H9 (cell line): Measurements from ENCODE around the gene VPS33A. TPM values are rescaled to one million over a fixed set of nuclear protein-coding genes. Genes with fewer than 3 reads are reported as not detected.
"Not testable (repeated sequence)": the region's sequence is repeated elsewhere in the genome, so short reads cannot be mapped to it uniquely, and the experiment has no call there.

Experiments used
- DNase-seq: peaks from one replicate; pipeline ENCODE4 v3.0.0-alpha.2; 2017
- H2AFZ ChIP-seq: one replicate; pipeline ENCODE4 v1.6.1; 2013; ENCODE audit warnings: mild to moderate bottlenecking, low read length, control low read depth, moderate library complexity
- H2AK5ac ChIP-seq: 2 replicates; pipeline ENCODE4 v1.6.1; 2013; ENCODE audit warnings: low read length, control low read depth, mixed read lengths; ENCODE audit not compliant: insufficient read length
- H2BK120ac ChIP-seq: one replicate; pipeline ENCODE4 v1.6.1; 2013; ENCODE audit warnings: low read depth, mild to moderate bottlenecking, low read length, control low read depth, inconsistent platforms; ENCODE audit not compliant: poor library complexity, severe bottlenecking
- H2BK12ac ChIP-seq: 2 replicates; pipeline ENCODE4 v1.6.1; 2013; ENCODE audit warnings: low read length, control low read depth, mixed read lengths, low read depth; ENCODE audit not compliant: insufficient read length
- H2BK15ac ChIP-seq: 2 replicates; pipeline ENCODE4 v1.6.1; 2013; ENCODE audit warnings: low read depth, low read length, control low read depth
- H2BK20ac ChIP-seq: one replicate; pipeline ENCODE4 v1.6.1; 2013; ENCODE audit warnings: low read depth, mild to moderate bottlenecking, low read length, control low read depth, inconsistent platforms; ENCODE audit not compliant: poor library complexity, severe bottlenecking
- H2BK5ac ChIP-seq: 2 replicates; pipeline ENCODE4 v1.6.1; 2013; ENCODE audit warnings: low read length, control low read depth, mixed read lengths; ENCODE audit not compliant: insufficient read length
- H3K14ac ChIP-seq: 2 replicates; pipeline ENCODE4 v1.6.1; 2013; ENCODE audit warnings: low read length, control low read depth; ENCODE audit not compliant: insufficient read depth
- H3K18ac ChIP-seq: 2 replicates; pipeline ENCODE4 v1.6.1; 2013; ENCODE audit warnings: low read depth, mild to moderate bottlenecking, mixed read lengths, low read length, control low read depth; ENCODE audit not compliant: insufficient read length
- H3K23ac ChIP-seq: 2 replicates; pipeline ENCODE4 v1.6.1; 2013; ENCODE audit warnings: low read length, control low read depth, mixed read lengths, low read depth; ENCODE audit not compliant: insufficient read length
- H3K23me2 ChIP-seq: 2 replicates; pipeline ENCODE4 v1.6.1; 2013; ENCODE audit warnings: low read depth, mild to moderate bottlenecking, mixed read lengths, low read length, control low read depth; ENCODE audit not compliant: insufficient read length, poor library complexity, severe bottlenecking
- H3K27ac ChIP-seq: 2 replicates; pipeline ENCODE4 v1.5.1; 2013; ENCODE audit warnings: low read length, control low read depth, mixed read lengths, low read depth; ENCODE audit not compliant: insufficient read length
- H3K27me3 ChIP-seq: 2 replicates; pipeline ENCODE4 v1.6.1; 2013; ENCODE audit warnings: low read length, control low read depth, inconsistent platforms; ENCODE audit not compliant: insufficient read depth
- H3K4ac ChIP-seq: 2 replicates; pipeline ENCODE4 v1.6.1; 2013; ENCODE audit warnings: low read depth, mild to moderate bottlenecking, control low read depth, inconsistent platforms, low read length, moderate library complexity
- H3K4me1 ChIP-seq: 2 replicates; pipeline ENCODE4 v1.6.1; 2013; ENCODE audit warnings: low read length, control low read depth, inconsistent platforms; ENCODE audit not compliant: insufficient read depth
- H3K4me2 ChIP-seq: 2 replicates; pipeline ENCODE4 v1.6.1; 2013; ENCODE audit warnings: low read length, control low read depth, mixed read lengths; ENCODE audit not compliant: insufficient read length, insufficient read depth
- H3K56ac ChIP-seq: 2 replicates; pipeline ENCODE4 v1.6.1; 2013; ENCODE audit warnings: low read depth, mild to moderate bottlenecking, mixed read lengths, low read length, control low read depth; ENCODE audit not compliant: insufficient read length
- H3K79me1 ChIP-seq: 2 replicates; pipeline ENCODE4 v1.6.1; 2013; ENCODE audit warnings: low read depth, mild to moderate bottlenecking, moderate library complexity, low read length, control low read depth, inconsistent platforms; ENCODE audit not compliant: insufficient read depth, poor library complexity, severe bottlenecking
- H3K79me2 ChIP-seq: 2 replicates; pipeline ENCODE4 v1.6.1; 2013; ENCODE audit warnings: low read length, control low read depth, inconsistent platforms; ENCODE audit not compliant: insufficient read depth
- H3K9ac ChIP-seq: 2 replicates; pipeline ENCODE4 v1.6.1; 2013; ENCODE audit warnings: low read length, control low read depth, mixed read lengths; ENCODE audit not compliant: insufficient read length; ENCODE audit errors: extremely low read depth
- H3K9me3 ChIP-seq: one replicate; pipeline ENCODE4 v1.6.1; 2013; ENCODE audit warnings: low read depth, low read length, inconsistent platforms; ENCODE audit not compliant: control insufficient read depth
- H3T11ph ChIP-seq: one replicate; pipeline ENCODE4 v1.6.1; 2013; ENCODE audit warnings: mild to moderate bottlenecking, low read length, control low read depth, inconsistent platforms
- H4K20me1 ChIP-seq: one replicate; pipeline ENCODE4 v1.6.1; 2013; ENCODE audit not compliant: control insufficient read depth, insufficient read length, insufficient read depth
- H4K5ac ChIP-seq: 2 replicates; pipeline ENCODE4 v1.6.1; 2013; ENCODE audit warnings: low read depth, mild to moderate bottlenecking, mixed read lengths, low read length, control low read depth; ENCODE audit not compliant: insufficient read length
- H4K8ac ChIP-seq: replicated peaks from 2 replicates; pipeline ENCODE4 v1.6.1; 2013; ENCODE audit warnings: low read length, control low read depth, mixed read lengths, low read depth; ENCODE audit not compliant: insufficient read length
- H4K91ac ChIP-seq: 2 replicates; pipeline ENCODE4 v1.6.1; 2013; ENCODE audit warnings: low read depth, mild to moderate bottlenecking, moderate library complexity, mixed read lengths, low read length, control low read depth; ENCODE audit not compliant: insufficient read length
- H3K27ac Mint-ChIP-seq, 3 experiments: 2 replicates in 2 of 3; 3 replicates in 1 of 3; pipeline ENCODE4 v1.8.0; 2020 to 2021; ENCODE audit warnings: mixed read lengths in 3 of 3, mild to moderate bottlenecking in 1 of 3, moderate library complexity in 1 of 3
- H3K27me3 Mint-ChIP-seq: 2 replicates; pipeline ENCODE4 v1.8.0; 2021; ENCODE audit warnings: low read depth, mild to moderate bottlenecking, moderate library complexity, mixed read lengths
- H3K36me3 Mint-ChIP-seq, 3 experiments: 2 replicates in 2 of 3; 3 replicates in 1 of 3; pipeline ENCODE4 v1.8.0; 2020 to 2021; ENCODE audit warnings: low read depth in 3 of 3, mixed read lengths in 3 of 3; ENCODE audit not compliant: insufficient read depth in 1 of 3
- H3K4me1 Mint-ChIP-seq, 2 experiments: 2 replicates each; pipeline ENCODE4 v1.8.0; 2020; ENCODE audit warnings: mixed read lengths in 2 of 2
- H3K4me3 Mint-ChIP-seq, 2 experiments: 2 replicates in 1 of 2; 3 replicates in 1 of 2; pipeline ENCODE4 v1.8.0; 2020 to 2021; ENCODE audit warnings: mild to moderate bottlenecking in 2 of 2, mixed read lengths in 2 of 2, moderate library complexity in 1 of 2
- H3K9me3 Mint-ChIP-seq, 2 experiments: 2 replicates in 1 of 2; 3 replicates in 1 of 2; pipeline ENCODE4 v1.8.0; 2020; ENCODE audit warnings: mild to moderate bottlenecking in 2 of 2, mixed read lengths in 2 of 2, moderate library complexity in 1 of 2
- WGBS: extraction: QIAGEN DNeasy Blood & Tissue Kit; methylation state at CpG from one replicate; pipeline ENCODE4 v1.1.7; 2013; ENCODE audit warnings: missing lambda C conversion rate, low lambda C conversion rate, mixed read lengths; ENCODE audit not compliant: insufficient read length; ENCODE audit errors: extremely low coverage; 5-methylcytosine and 5-hydroxymethylcytosine counted together
- total RNA-seq: library from RNA; stranded (reverse); gene quantifications from 2 replicates; pipeline ENCODE4 v1.2.1, GENCODE V29; 2021
- TF ChIP-seq, protein P1 (sequence below): fragments of 200-600 bp; sonication (generic); conservative IDR thresholded peaks from 3 replicates; pipeline ENCODE4 v1.8.0; 2021; ENCODE audit warnings: antibody characterized with exemption, mild to moderate bottlenecking

The VPS33A gene
- total RNA-seq, 1 experiment from 2014 or later = 45.9 TPM

DNA sequence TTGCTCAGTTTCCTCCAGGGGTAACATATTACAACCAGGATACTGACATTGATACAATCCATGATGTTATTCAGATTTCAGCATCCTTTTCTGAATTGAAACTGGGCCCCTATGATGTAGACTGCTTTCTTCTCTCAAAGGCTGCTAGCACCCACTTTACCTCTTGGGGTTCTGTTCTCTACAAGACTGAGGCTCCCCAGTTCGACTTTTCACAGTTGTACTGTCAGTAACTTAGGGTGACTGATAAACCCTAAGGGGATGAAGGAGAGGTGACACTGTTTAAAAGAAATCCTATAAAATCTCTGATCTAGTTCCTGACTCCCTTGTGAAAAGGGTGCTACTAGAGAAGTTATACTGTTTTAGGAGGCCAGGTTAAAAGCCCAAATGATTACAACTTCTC is 818 bp downstream of the VPS33A start:
- H3K23me2 ChIP-seq = no peaks in the 10 kb centered on the region
- WGBS = no CpG with 5 or more reads among the region's 1 CpG
- peak overlapping the region in 2 of 3 experiments; percentile 98; a peak in 3 of 7 replicates for H3K27ac Mint-ChIP-seq

DNA sequence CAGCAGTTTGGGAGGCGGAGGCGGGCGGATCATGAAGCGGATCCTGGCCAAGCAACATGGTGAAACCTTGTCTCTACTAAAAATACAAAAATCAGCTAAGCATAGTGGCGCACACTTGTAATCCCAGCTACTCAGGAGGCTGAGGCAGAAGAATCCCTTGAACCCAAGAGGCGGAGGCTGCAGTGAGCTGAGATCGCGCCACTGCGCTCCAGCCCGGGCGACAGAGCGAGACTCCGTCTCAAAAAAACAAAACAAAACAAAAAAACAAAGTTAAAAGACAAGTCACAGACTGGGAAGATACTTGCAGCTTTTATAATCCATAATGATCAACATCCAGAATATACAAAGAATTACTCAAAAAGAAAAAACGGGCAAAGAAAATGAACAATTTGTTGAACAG is 5.6 kb downstream of the VPS33A start:
- H3K27ac Mint-ChIP-seq, DNase-seq: not testable (repeated sequence)
- peaks cover 15 to 59% (median 52%) of the 10 kb centered on the region in 3 experiments; a peak in 6 of 7 replicates for H3K36me3 Mint-ChIP-seq

More for the DNA sequence above, 818 bp downstream of the VPS33A start:
- Histone ChIP-seq H3K18ac (no peak overlapping the region), H3K27ac (no peak overlapping the region), H3K9me3 (no peaks in the 10 kb centered on the region), H3K4me1 (no peaks in the 10 kb centered on the region), H2BK5ac (no peak overlapping the region), H3K4ac (no peak overlapping the region), H2AK5ac (no peak overlapping the region), H3T11ph (no peak overlapping the region), H3K14ac (no peak overlapping the region), H3K27me3 (no peaks in the 10 kb centered on the region), H2BK20ac (no peak overlapping the region), H3K23ac (no peak overlapping the region), H2BK12ac (no peak overlapping the region), H3K56ac (no peak overlapping the region), H3K79me2 (no peaks in the 10 kb centered on the region), H4K8ac (no peak overlapping the region), H4K5ac (no peak overlapping the region), H3K9ac (peak overlapping the region; percentile 63), H3K4me2 (peak overlapping the region; percentile 93), H2BK120ac (no peak overlapping the region), H4K91ac (no peak overlapping the region), H3K79me1 (no peaks in the 10 kb centered on the region), H4K20me1 (no peaks in the 10 kb centered on the region), H2AFZ (no peak overlapping the region), H2BK15ac (no peak overlapping the region)
- H3K27me3 Mint-ChIP-seq = peaks cover 3% of the 10 kb centered on the region; the same call in 1 of the 2 replicates
- TF ChIP-seq, protein P1, sequence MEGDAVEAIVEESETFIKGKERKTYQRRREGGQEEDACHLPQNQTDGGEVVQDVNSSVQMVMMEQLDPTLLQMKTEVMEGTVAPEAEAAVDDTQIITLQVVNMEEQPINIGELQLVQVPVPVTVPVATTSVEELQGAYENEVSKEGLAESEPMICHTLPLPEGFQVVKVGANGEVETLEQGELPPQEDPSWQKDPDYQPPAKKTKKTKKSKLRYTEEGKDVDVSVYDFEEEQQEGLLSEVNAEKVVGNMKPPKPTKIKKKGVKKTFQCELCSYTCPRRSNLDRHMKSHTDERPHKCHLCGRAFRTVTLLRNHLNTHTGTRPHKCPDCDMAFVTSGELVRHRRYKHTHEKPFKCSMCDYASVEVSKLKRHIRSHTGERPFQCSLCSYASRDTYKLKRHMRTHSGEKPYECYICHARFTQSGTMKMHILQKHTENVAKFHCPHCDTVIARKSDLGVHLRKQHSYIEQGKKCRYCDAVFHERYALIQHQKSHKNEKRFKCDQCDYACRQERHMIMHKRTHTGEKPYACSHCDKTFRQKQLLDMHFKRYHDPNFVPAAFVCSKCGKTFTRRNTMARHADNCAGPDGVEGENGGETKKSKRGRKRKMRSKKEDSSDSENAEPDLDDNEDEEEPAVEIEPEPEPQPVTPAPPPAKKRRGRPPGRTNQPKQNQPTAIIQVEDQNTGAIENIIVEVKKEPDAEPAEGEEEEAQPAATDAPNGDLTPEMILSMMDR = no peak
- H3K4me1 Mint-ChIP-seq = peaks cover 3 to 6% of the 10 kb centered on the region in 2 experiments; a peak in 2 of 4 replicates
- H3K9me3 Mint-ChIP-seq = peaks cover 2 to 4% of the 10 kb centered on the region in 2 experiments; a peak in 2 of 5 replicates
- peaks cover 10 to 27% (median 25%) of the 10 kb centered on the region in 3 experiments; a peak in 6 of 7 replicates for H3K36me3 Mint-ChIP-seq
- no peak for DNase-seq
- H3K4me3 Mint-ChIP-seq = peak overlapping the region; percentile 95 to 97

More for the DNA sequence above, 5.6 kb downstream of the VPS33A start:
- H3K79me2 ChIP-seq, H2BK20ac ChIP-seq, H3K4me1 ChIP-seq, H3K18ac ChIP-seq, H3K27ac ChIP-seq, H3K9ac ChIP-seq, H2AFZ ChIP-seq, H3K56ac ChIP-seq, H3K9me3 ChIP-seq, H3K27me3 ChIP-seq, H3T11ph ChIP-seq, H3K79me1 ChIP-seq, H2AK5ac ChIP-seq, H4K5ac ChIP-seq, H3K9me3 Mint-ChIP-seq, H3K4me2 ChIP-seq, H3K27me3 Mint-ChIP-seq, H3K23ac ChIP-seq, H3K4me3 Mint-ChIP-seq, H3K4ac ChIP-seq, H2BK5ac ChIP-seq, H2BK12ac ChIP-seq, H2BK120ac ChIP-seq, H3K4me1 Mint-ChIP-seq, H4K8ac ChIP-seq, H2BK15ac ChIP-seq, H3K23me2 ChIP-seq, H4K20me1 ChIP-seq, H3K14ac ChIP-seq, H4K91ac ChIP-seq: not testable (repeated sequence)
- WGBS = no CpG with 5 or more reads among the region's 14 CpGs
